ENCODE data around the gene MYOCOS. TPM values are rescaled to one million over a fixed set of nuclear protein-coding genes. Genes with fewer than 3 reads are reported as not detected.
"Not testable (repeated sequence)": the region's sequence is repeated elsewhere in the genome, so short reads cannot be mapped to it uniquely, and the experiment has no call there.

The MYOCOS gene
- total and polyA plus RNA-seq, 2 of the 4 experiments (the other 2 are of a cell fraction) = not detected

DNA sequence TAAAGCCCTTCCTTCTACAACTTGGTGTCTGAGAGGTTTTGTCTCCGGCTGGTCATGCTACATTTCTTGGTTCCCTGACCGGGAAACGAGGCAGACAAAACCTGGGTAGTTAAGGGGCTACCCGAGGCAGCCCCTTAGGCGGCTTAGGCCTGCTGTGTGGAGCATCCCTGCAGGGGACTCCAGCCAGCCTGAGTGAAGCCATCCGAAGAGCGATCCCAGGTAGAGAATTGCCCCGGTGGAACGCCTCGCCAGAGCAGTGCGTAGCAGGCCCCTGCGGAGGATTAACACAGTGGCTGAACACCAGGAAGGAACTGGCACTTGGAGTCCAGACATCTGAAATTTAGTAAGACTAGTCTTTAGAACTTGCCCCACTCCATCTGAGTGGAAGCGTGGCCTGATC, 21.2 kb upstream of the MYOCOS start:
- H3K79me1 ChIP-seq (ENCODE audit: low read depth in 1 of 2, low read length in 2 of 2) = no peaks in the 10 kb centered on the region
- in situ Hi-C loops (cut with MboI; ENCODE audit: low sequenced_read_pairs) (no loop called here), intact Hi-C loops (cut with micrococcal nuclease) (no loop called here), dilution Hi-C loops (cut with HindIII; ENCODE audit: low sequenced_read_pairs, unreplicated experiment) (no loop called here)
- H3K27ac ChIP-seq (ENCODE audit: insufficient read depth, low read length) = no peak overlapping the region
- H4K91ac ChIP-seq (ENCODE audit: insufficient read depth, low read depth, low read length) = no peak overlapping the region
- no peak overlapping the region; the same call in 1 of the 2 replicates for H3K56ac ChIP-seq (ENCODE audit: extremely low read depth, insufficient read depth, low read length)
- no peak overlapping the region for H3K4me2 ChIP-seq (ENCODE audit: low read depth, low read length)
- H4K8ac ChIP-seq (ENCODE audit: low read depth in 2 of 2, low read length in 2 of 2) = no peak overlapping the region
- no peak overlapping the region for H3K4me3 ChIP-seq (ENCODE audit: insufficient read depth, low read depth, low read length)
- H3K27me3 ChIP-seq (ENCODE audit: control insufficient read depth, insufficient read depth, low read length) = no peaks in the 10 kb centered on the region
- H3K18ac ChIP-seq (ENCODE audit: low read depth, low read length) = no peak overlapping the region
- no peak overlapping the region for H2AFZ ChIP-seq (replicated peaks; ENCODE audit: low read length, poor library complexity)
- no peak overlapping the region for H4K5ac ChIP-seq (ENCODE audit: low read depth, low read length)
- TF ChIP-seq MAZ (IDR thresholded peaks at IDR 0.05; ENCODE audit: borderline replicate concordance, low read depth, low read length) = no peak
- no peak for TF ChIP-seq RAD21 (IDR thresholded peaks at IDR 0.05; ENCODE audit: low read length)
- TF ChIP-seq, protein P1, sequence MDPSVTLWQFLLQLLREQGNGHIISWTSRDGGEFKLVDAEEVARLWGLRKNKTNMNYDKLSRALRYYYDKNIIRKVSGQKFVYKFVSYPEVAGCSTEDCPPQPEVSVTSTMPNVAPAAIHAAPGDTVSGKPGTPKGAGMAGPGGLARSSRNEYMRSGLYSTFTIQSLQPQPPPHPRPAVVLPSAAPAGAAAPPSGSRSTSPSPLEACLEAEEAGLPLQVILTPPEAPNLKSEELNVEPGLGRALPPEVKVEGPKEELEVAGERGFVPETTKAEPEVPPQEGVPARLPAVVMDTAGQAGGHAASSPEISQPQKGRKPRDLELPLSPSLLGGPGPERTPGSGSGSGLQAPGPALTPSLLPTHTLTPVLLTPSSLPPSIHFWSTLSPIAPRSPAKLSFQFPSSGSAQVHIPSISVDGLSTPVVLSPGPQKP (IDR thresholded peaks at IDR 0.05; ENCODE audit: borderline replicate concordance, low read depth, low read length) = no peak
- no peak for TF ChIP-seq MAFK (IDR thresholded peaks at IDR 0.05; ENCODE audit: low read depth, low read length)
- TF ChIP-seq, protein P2, sequence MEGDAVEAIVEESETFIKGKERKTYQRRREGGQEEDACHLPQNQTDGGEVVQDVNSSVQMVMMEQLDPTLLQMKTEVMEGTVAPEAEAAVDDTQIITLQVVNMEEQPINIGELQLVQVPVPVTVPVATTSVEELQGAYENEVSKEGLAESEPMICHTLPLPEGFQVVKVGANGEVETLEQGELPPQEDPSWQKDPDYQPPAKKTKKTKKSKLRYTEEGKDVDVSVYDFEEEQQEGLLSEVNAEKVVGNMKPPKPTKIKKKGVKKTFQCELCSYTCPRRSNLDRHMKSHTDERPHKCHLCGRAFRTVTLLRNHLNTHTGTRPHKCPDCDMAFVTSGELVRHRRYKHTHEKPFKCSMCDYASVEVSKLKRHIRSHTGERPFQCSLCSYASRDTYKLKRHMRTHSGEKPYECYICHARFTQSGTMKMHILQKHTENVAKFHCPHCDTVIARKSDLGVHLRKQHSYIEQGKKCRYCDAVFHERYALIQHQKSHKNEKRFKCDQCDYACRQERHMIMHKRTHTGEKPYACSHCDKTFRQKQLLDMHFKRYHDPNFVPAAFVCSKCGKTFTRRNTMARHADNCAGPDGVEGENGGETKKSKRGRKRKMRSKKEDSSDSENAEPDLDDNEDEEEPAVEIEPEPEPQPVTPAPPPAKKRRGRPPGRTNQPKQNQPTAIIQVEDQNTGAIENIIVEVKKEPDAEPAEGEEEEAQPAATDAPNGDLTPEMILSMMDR (conservative IDR thresholded peaks at IDR 0.05; ENCODE audit: low read depth, low read length) = no peak
- H2BK15ac ChIP-seq (ENCODE audit: low read depth, low read length) = no peak overlapping the region
- BruUV-seq (replicated peaks) = no TSS peak
- no peak for DNase-seq
- no peak overlapping the region for H2AK5ac ChIP-seq (ENCODE audit: low read depth, low read length)
- H3K9ac ChIP-seq (ENCODE audit: low read depth, low read length) = no peak overlapping the region
- no peak overlapping the region for H3K4ac ChIP-seq (ENCODE audit: low read depth, low read length)
- no peak overlapping the region for H2BK5ac ChIP-seq (ENCODE audit: low read depth, low read length, poor library complexity, severe bottlenecking)
- H3K14ac ChIP-seq (replicated peaks; ENCODE audit: low read depth, low read length) = no peak overlapping the region
- H2BK20ac ChIP-seq (ENCODE audit: low read depth, low read length) = no peak overlapping the region
- no peak overlapping the region for H2AK9ac ChIP-seq (replicated peaks; ENCODE audit: low read depth, low read length, poor library complexity)
- WGBS, 2 experiments (ENCODE audit: extremely low coverage in 2 of 2, insufficient read length in 1 of 2) = no CpG with 5 or more reads among the region's 13 CpGs
- H3K9me1 ChIP-seq (ENCODE audit: insufficient read depth, low read length) = no peaks in the 10 kb centered on the region
- H4K20me1 ChIP-seq (ENCODE audit: insufficient read depth, low read length) = no peaks in the 10 kb centered on the region
- POLR2A ChIA-PET (ENCODE audit: unreplicated experiment) = no interaction called here
- ATAC-seq (ENCODE audit: low read depth) = no peak
- H3K9me3 ChIP-seq (ENCODE audit: control insufficient read depth, insufficient read depth, low read length) = no peaks in the 10 kb centered on the region
- no peak overlapping the region for H3K23ac ChIP-seq (ENCODE audit: low read depth, low read length)
- no peak overlapping the region for H2BK120ac ChIP-seq (ENCODE audit: low read depth, low read length)
- H3K4me1 ChIP-seq (ENCODE audit: control insufficient read depth, insufficient read depth, low read length) = no peaks in the 10 kb centered on the region
- CTCF ChIA-PET = no interaction called here
- H3K36me3 ChIP-seq (ENCODE audit: control insufficient read depth, insufficient read depth, low read length) = no peaks in the 10 kb centered on the region

DNA sequence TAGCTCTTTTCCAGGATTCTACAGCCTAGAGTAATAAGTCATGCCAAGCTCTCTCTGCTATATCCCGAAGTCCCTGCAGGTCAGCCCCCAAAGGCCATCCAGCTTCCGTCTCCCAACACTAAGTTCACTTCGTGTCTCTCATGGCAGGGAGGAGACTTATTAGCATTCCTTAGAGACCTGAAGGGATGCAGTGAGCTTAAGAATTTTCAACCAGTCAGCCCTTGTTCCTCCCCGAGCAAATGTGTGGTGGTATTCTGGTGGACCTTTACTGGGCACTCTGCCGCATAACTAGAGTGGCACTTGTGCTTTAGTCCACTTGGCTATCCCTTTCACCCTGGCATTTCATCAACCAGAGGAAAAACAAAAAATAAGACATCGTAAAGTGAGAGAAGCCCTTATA, 19.0 kb upstream of the MYOCOS start:
- ATAC-seq (ENCODE audit: low read depth); H2BK5ac ChIP-seq (ENCODE audit: low read depth, low read length, poor library complexity, severe bottlenecking); H3K23ac ChIP-seq (ENCODE audit: low read depth, low read length); H2AFZ ChIP-seq (replicated peaks; ENCODE audit: low read length, poor library complexity); H2BK20ac ChIP-seq (ENCODE audit: low read depth, low read length); H4K8ac ChIP-seq (ENCODE audit: low read depth in 2 of 2, low read length in 2 of 2); H3K79me1 ChIP-seq (ENCODE audit: low read depth in 1 of 2, low read length in 2 of 2); H3K4me3 ChIP-seq (ENCODE audit: insufficient read depth, low read depth, low read length); H3K4ac ChIP-seq (ENCODE audit: low read depth, low read length); H3K4me1 ChIP-seq (ENCODE audit: control insufficient read depth, insufficient read depth, low read length); H3K27me3 ChIP-seq (ENCODE audit: control insufficient read depth, insufficient read depth, low read length); DNase-seq; H2BK15ac ChIP-seq (ENCODE audit: low read depth, low read length); H3K27ac ChIP-seq (ENCODE audit: insufficient read depth, low read length); H4K5ac ChIP-seq (ENCODE audit: low read depth, low read length); BruUV-seq (replicated peaks); H4K91ac ChIP-seq (ENCODE audit: insufficient read depth, low read depth, low read length); H3K9me1 ChIP-seq (ENCODE audit: insufficient read depth, low read length); H3K36me3 ChIP-seq (ENCODE audit: control insufficient read depth, insufficient read depth, low read length); intact Hi-C loops (cut with micrococcal nuclease); POLR2A ChIA-PET (ENCODE audit: unreplicated experiment); H3K9me3 ChIP-seq (ENCODE audit: control insufficient read depth, insufficient read depth, low read length); in situ Hi-C loops (cut with MboI; ENCODE audit: low sequenced_read_pairs); H2AK5ac ChIP-seq (ENCODE audit: low read depth, low read length); H3K14ac ChIP-seq (replicated peaks; ENCODE audit: low read depth, low read length); H3K9ac ChIP-seq (ENCODE audit: low read depth, low read length); dilution Hi-C loops (cut with HindIII; ENCODE audit: low sequenced_read_pairs, unreplicated experiment); H2BK120ac ChIP-seq (ENCODE audit: low read depth, low read length); H3K56ac ChIP-seq (ENCODE audit: extremely low read depth, insufficient read depth, low read length); H2AK9ac ChIP-seq (replicated peaks; ENCODE audit: low read depth, low read length, poor library complexity); H3K18ac ChIP-seq (ENCODE audit: low read depth, low read length); H4K20me1 ChIP-seq (ENCODE audit: insufficient read depth, low read length); H3K4me2 ChIP-seq (ENCODE audit: low read depth, low read length): not testable (repeated sequence)
- no CpG with 5 or more reads among the region's 6 CpGs for WGBS, 2 experiments (ENCODE audit: extremely low coverage in 2 of 2, insufficient read length in 1 of 2)
- CTCF ChIA-PET = interaction anchor here (0.7 kb wide), 1 partner anchor 113 kb away, joined by 3 read pairs; no protein-coding TSS in a partner anchor

Data from IMR-90 (cell line).